HFFc6 (cell line): ENCODE measurements around the gene SMIM8. TPM values are rescaled to one million over a fixed set of nuclear protein-coding genes. Genes with fewer than 3 reads are reported as not detected.
"Not testable (repeated sequence)": the region's sequence is repeated elsewhere in the genome, so short reads cannot be mapped to it uniquely, and the experiment has no call there.

Experiments used
- DNase-seq: peaks from one replicate; pipeline ENCODE4 v3.0.0-alpha.2; 2018
- H3K27ac Mint-ChIP-seq: 2 replicates; pipeline ENCODE4 v1.8.0; 2020; ENCODE audit warnings: mild to moderate bottlenecking, mixed read lengths
- H3K27me3 Mint-ChIP-seq: 2 replicates; pipeline ENCODE4 v1.8.0; 2021; ENCODE audit warnings: mild to moderate bottlenecking, moderate library complexity, mixed read lengths; ENCODE audit not compliant: insufficient read depth
- H3K36me3 Mint-ChIP-seq: 2 replicates; pipeline ENCODE4 v1.8.0; 2021; ENCODE audit warnings: low read depth, mixed read lengths
- H3K4me1 Mint-ChIP-seq: 2 replicates; pipeline ENCODE4 v1.8.0; 2020; ENCODE audit warnings: low read depth, mixed read lengths
- H3K4me3 Mint-ChIP-seq: 2 replicates; pipeline ENCODE4 v1.8.0; 2020; ENCODE audit warnings: mild to moderate bottlenecking, moderate library complexity, mixed read lengths
- H3K9me3 Mint-ChIP-seq: 2 replicates; pipeline ENCODE4 v1.8.0; 2020; ENCODE audit warnings: mild to moderate bottlenecking, mixed read lengths
- CTCF ChIP-seq: fragments of 200-600 bp; sonication (generic); IDR thresholded peaks from 2 replicates; pipeline ENCODE4 v1.5.0; 2021; ENCODE audit warnings: antibody characterized with exemption, mild to moderate bottlenecking
- total RNA-seq, 6 experiments: library from RNA; stranded (reverse); fragmentation: NEBNext Ultra II Directional; extraction: Animal tissue kit (Norgen Biotek cat#: 25700); gene quantifications; 2 replicates in 1 of 6; 3 replicates in 5 of 6; pipeline ENCODE4 v1.2.3, GENCODE V29; 2021

The SMIM8 gene
- total RNA-seq, 6 experiments from 2014 or later = 3.3 to 6.2 (median 4.8) TPM

DNA sequence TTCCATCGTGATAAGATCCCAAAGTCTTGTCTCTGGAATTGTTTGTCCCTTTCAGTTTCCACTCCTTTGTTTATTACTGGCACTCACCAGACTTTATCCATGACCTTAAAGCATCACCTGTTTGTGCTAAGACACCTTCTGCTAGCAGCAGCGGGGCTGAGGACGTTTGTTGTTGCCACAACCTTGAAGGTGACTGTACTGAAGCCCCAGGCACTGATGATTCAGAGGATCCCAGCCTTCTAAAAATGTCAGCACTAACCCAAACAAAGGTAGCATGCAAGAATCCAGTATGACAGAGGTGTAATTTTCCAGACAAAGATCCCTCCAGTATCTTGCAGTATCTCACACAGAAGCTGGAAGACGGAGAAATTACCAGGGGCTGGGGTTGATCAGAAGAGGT, 28.9 kb upstream of the SMIM8 start:
- H3K9me3 Mint-ChIP-seq = no peaks in the 10 kb centered on the region
- no peak for DNase-seq
- H3K4me3 Mint-ChIP-seq = no peak overlapping the region
- TF ChIP-seq CTCF = no peak
- no peak overlapping the region for H3K27ac Mint-ChIP-seq
- H3K4me1 Mint-ChIP-seq = no peaks in the 10 kb centered on the region
- H3K27me3 Mint-ChIP-seq = peaks cover 18% of the 10 kb centered on the region
- no peaks in the 10 kb centered on the region for H3K36me3 Mint-ChIP-seq

DNA sequence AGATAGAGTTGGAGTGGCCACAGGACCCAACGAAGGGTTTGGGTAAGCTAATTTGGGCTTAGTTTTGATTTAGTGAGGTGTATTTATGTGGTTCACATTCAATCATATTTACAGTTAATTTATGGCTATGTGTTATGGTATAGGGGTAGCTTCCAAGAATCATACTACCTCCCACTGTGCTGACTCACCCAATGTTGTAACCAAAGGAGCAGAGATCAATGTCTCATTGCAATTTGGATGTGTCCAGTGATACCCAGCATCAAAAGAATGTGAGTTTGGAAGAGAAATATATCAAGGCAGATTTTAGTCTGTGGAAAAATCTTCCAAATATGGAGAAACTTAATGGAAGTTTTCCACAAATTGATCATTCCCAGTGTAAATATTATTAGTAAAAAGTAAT, 25.3 kb upstream of the SMIM8 start:
- no peak overlapping the region for H3K27ac Mint-ChIP-seq
- H3K4me1 Mint-ChIP-seq = no peaks in the 10 kb centered on the region
- no peaks in the 10 kb centered on the region for H3K36me3 Mint-ChIP-seq
- DNase-seq = no peak
- H3K4me3 Mint-ChIP-seq = no peak overlapping the region
- no peak for TF ChIP-seq CTCF
- peaks cover 17% of the 10 kb centered on the region for H3K27me3 Mint-ChIP-seq
- H3K9me3 Mint-ChIP-seq = no peaks in the 10 kb centered on the region

- H3K9me3 Mint-ChIP-seq, H3K36me3 Mint-ChIP-seq, H3K27ac Mint-ChIP-seq, H3K4me3 Mint-ChIP-seq, H3K4me1 Mint-ChIP-seq, DNase-seq: not testable (repeated sequence)
- peaks cover 20% of the 10 kb centered on the region for H3K27me3 Mint-ChIP-seq
Measured at GRCh38 chr6:87301277-87301676, 21.1 kb upstream of the SMIM8 start.

DNA sequence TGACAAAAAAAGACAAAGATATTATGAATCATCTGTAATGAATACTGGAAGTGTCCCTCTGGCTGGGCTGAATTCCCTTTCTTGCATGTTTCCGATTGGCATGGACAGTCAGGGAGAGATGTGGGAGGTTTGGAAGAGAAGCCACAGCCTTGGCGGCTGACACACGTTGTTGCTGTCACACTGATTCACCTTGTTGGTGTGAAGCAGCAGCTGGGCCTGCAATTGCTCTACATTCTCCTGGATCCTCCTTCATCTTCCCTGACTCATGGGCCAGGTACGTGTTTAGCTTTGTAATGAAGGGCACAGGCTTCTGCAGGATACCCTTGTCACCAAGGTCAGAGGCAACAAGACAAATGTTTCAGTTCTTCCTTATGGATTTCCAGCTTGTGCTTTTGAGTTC, 13.4 kb upstream of the SMIM8 start:
- peaks cover 7% of the 10 kb centered on the region for H3K27me3 Mint-ChIP-seq
- no peak for TF ChIP-seq CTCF
- H3K4me1 Mint-ChIP-seq = no peaks in the 10 kb centered on the region
- H3K27ac Mint-ChIP-seq = no peak overlapping the region
- DNase-seq = no peak
- H3K9me3 Mint-ChIP-seq = no peaks in the 10 kb centered on the region
- H3K4me3 Mint-ChIP-seq = no peak overlapping the region
- H3K36me3 Mint-ChIP-seq = no peaks in the 10 kb centered on the region

DNA sequence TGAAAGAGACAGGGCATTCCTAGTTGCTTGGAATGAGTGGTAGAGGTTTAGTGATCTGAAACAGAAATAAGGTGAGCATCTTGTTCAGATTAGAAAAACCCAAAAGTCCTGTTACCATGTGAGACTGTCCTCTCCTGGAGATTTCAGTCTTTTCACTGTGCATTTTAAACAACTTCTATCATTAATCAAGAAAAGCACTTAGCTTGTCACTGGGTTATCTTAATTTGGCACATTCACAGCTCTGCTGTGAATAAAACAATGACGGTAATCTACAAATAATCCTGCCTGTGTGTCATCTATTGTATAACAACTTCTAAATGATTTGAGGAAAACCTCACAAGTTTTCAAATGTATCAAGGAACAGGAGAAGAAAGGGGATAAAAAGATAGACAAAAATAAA, 9.5 kb upstream of the SMIM8 start:
- Mint-ChIP-seq H3K9me3 (no peaks in the 10 kb centered on the region), H3K27ac (no peak overlapping the region), H3K36me3 (no peaks in the 10 kb centered on the region), H3K4me3 (no peak overlapping the region), H3K4me1 (no peaks in the 10 kb centered on the region), H3K27me3 (peaks cover 14% of the 10 kb centered on the region)
- TF ChIP-seq CTCF = no peak
- no peak for DNase-seq

DNA sequence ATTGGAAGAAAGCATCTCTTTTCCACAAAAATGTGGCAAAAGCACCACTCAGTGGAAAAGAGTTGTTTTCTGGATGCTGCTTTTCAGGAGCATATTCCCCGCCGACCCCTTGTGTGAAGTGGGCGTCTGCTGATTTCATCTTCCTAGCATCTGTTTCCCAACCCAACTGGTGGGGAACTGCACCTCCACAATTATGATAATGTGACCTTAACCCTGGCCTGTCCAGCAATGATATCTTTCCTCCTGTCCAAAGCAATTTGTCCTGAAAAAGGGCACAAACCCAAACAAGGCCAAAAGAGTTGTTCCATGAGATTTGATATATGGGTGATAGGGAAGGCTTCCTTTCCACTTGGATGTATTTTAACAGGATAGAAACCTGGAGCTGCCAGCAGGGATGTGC, 7.3 kb upstream of the SMIM8 start:
- no peak overlapping the region for H3K4me3 Mint-ChIP-seq
- H3K9me3 Mint-ChIP-seq = no peaks in the 10 kb centered on the region
- TF ChIP-seq CTCF = no peak

More for the DNA sequence above, 7.3 kb upstream of the SMIM8 start:
- no peak for DNase-seq
- peaks cover 10% of the 10 kb centered on the region for H3K27me3 Mint-ChIP-seq
- no peak overlapping the region for H3K27ac Mint-ChIP-seq
- no peaks in the 10 kb centered on the region for H3K4me1 Mint-ChIP-seq
- no peaks in the 10 kb centered on the region for H3K36me3 Mint-ChIP-seq
